Measurements from ENCODE around the gene PATL2. TPM values are rescaled to one million over a fixed set of nuclear protein-coding genes. Genes with fewer than 3 reads are reported as not detected.
A peak's percentile ranks its signal among the peaks of the same experiment; 100 is the strongest.
"Not testable (repeated sequence)": the region's sequence is repeated elsewhere in the genome, so short reads cannot be mapped to it uniquely, and the experiment has no call there.

Gene PATL2
- total RNA-seq, 1 donor from 2014 or later, result 0.40 TPM

GRCh38 chr15:44641651-44642050, 69.5 kb downstream of the PATL2 start:
- Mint-ChIP-seq H3K27me3 (ENCODE audit: unreplicated experiment) (no peaks in the 10 kb centered on the region), H3K36me3 (ENCODE audit: unreplicated experiment) (peaks cover 45% of the 10 kb centered on the region), H3K27ac (ENCODE audit: unreplicated experiment) (no peak overlapping the region), H3K9me3 (ENCODE audit: unreplicated experiment) (peaks cover 19% of the 10 kb centered on the region), H3K4me3 (ENCODE audit: unreplicated experiment) (no peak overlapping the region), H3K4me1 (ENCODE audit: unreplicated experiment) (peaks cover 3% of the 10 kb centered on the region)
- DNase-seq (ENCODE audit: extremely low spot score, unreplicated experiment), result no peak
- no peak for TF ChIP-seq CTCF (IDR thresholded peaks at IDR 0.05)

GRCh38 chr15:44636976-44637375, 74.1 kb downstream of the PATL2 start:
- no peaks in the 10 kb centered on the region for H3K27me3 Mint-ChIP-seq (ENCODE audit: unreplicated experiment)
- peaks cover 39% of the 10 kb centered on the region for H3K36me3 Mint-ChIP-seq (ENCODE audit: unreplicated experiment)
- no peaks in the 10 kb centered on the region for H3K9me3 Mint-ChIP-seq (ENCODE audit: unreplicated experiment)
- TF ChIP-seq CTCF (IDR thresholded peaks at IDR 0.05), result no peak
- H3K4me1 Mint-ChIP-seq (ENCODE audit: unreplicated experiment), result peaks cover 6% of the 10 kb centered on the region
- DNase-seq (ENCODE audit: extremely low spot score, unreplicated experiment), result no peak
- H3K4me3 Mint-ChIP-seq (ENCODE audit: unreplicated experiment), result no peak overlapping the region
- no peak overlapping the region for H3K27ac Mint-ChIP-seq (ENCODE audit: unreplicated experiment)

DNA sequence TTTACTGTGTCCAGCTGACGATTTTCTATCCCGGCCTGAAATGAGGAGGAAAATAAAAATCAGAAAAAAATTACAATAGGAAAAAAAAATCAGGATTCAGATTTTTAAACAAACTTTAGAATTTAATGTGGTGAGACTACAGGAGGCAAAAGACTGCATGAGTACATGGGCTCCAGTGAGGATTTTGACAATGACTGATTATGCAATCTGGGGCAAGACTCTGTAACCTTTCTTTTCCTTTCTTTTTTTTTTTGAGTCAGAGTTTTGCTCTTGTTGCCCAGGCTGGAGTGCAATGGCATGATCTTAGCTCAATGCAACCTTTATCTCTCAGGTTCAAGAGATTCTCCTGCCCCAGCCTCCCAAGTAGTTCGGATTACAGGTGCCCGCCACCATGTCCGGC, 77.5 kb downstream of the PATL2 start:
- Mint-ChIP-seq H3K27ac (ENCODE audit: unreplicated experiment) (peak overlapping the region; percentile 62), H3K4me1 (ENCODE audit: unreplicated experiment) (peaks cover 6% of the 10 kb centered on the region), H3K27me3 (ENCODE audit: unreplicated experiment) (no peaks in the 10 kb centered on the region), H3K4me3 (ENCODE audit: unreplicated experiment) (no peak overlapping the region), H3K36me3 (ENCODE audit: unreplicated experiment) (peaks cover 51% of the 10 kb centered on the region), H3K9me3 (ENCODE audit: unreplicated experiment) (no peaks in the 10 kb centered on the region)
- no peak for DNase-seq (ENCODE audit: extremely low spot score, unreplicated experiment)
- TF ChIP-seq CTCF (IDR thresholded peaks at IDR 0.05), result no peak

GRCh38 chr15:44625286-44625685, 85.8 kb downstream of the PATL2 start:
- H3K27me3 Mint-ChIP-seq (ENCODE audit: unreplicated experiment); H3K4me1 Mint-ChIP-seq (ENCODE audit: unreplicated experiment); H3K27ac Mint-ChIP-seq (ENCODE audit: unreplicated experiment); H3K9me3 Mint-ChIP-seq (ENCODE audit: unreplicated experiment); DNase-seq (ENCODE audit: extremely low spot score, unreplicated experiment); H3K4me3 Mint-ChIP-seq (ENCODE audit: unreplicated experiment): not testable (repeated sequence)
- H3K36me3 Mint-ChIP-seq (ENCODE audit: unreplicated experiment), result peaks cover 59% of the 10 kb centered on the region

DNA sequence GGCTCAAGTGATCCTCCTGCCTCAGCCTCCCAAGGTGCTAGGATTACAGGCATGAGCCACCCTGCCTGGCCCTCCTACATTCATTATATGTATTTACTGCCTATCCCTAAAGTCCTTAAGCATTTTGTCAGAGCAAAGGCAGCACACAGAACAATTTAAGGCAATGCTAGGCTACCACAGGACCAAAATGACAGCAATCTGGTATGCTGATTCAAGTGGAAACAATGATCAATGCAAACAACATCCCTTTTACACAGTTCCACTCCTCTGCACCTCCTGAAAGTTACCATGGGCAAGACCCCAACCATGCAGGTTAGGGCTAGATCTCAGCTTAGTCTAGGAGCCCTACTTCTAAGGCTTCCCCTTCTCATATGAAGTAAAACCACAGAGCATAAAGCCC, 87.9 kb downstream of the PATL2 start:
- no peak for DNase-seq (ENCODE audit: extremely low spot score, unreplicated experiment)
- Mint-ChIP-seq H3K27ac (ENCODE audit: unreplicated experiment) (no peak overlapping the region), H3K36me3 (ENCODE audit: unreplicated experiment) (peaks cover 51% of the 10 kb centered on the region), H3K9me3 (ENCODE audit: unreplicated experiment) (no peaks in the 10 kb centered on the region), H3K4me3 (ENCODE audit: unreplicated experiment) (no peak overlapping the region), H3K27me3 (ENCODE audit: unreplicated experiment) (no peaks in the 10 kb centered on the region), H3K4me1 (ENCODE audit: unreplicated experiment) (no peaks in the 10 kb centered on the region)
- no peak for TF ChIP-seq CTCF (IDR thresholded peaks at IDR 0.05)

GRCh38 chr15:44620081-44620480, 91.0 kb downstream of the PATL2 start:
- no peak overlapping the region for H3K4me3 Mint-ChIP-seq (ENCODE audit: unreplicated experiment)
- no peak for DNase-seq (ENCODE audit: extremely low spot score, unreplicated experiment)
- no peak for TF ChIP-seq CTCF (IDR thresholded peaks at IDR 0.05)
- no peak overlapping the region for H3K27ac Mint-ChIP-seq (ENCODE audit: unreplicated experiment)
- peaks cover 53% of the 10 kb centered on the region for H3K36me3 Mint-ChIP-seq (ENCODE audit: unreplicated experiment)
- H3K9me3 Mint-ChIP-seq (ENCODE audit: unreplicated experiment), result no peaks in the 10 kb centered on the region
- H3K27me3 Mint-ChIP-seq (ENCODE audit: unreplicated experiment), result no peaks in the 10 kb centered on the region
- H3K4me1 Mint-ChIP-seq (ENCODE audit: unreplicated experiment), result no peaks in the 10 kb centered on the region
